Measurements from ENCODE around the gene CT45A6.
"Not testable (repeated sequence)": the region's sequence is repeated elsewhere in the genome, so short reads cannot be mapped to it uniquely, and the experiment has no call there.

- TF ChIP-seq YY1 (IDR thresholded peaks at IDR 0.05; ENCODE audit: insufficient read depth, insufficient read length); SUZ12 (IDR thresholded peaks at IDR 0.05; ENCODE audit: extremely low read depth, insufficient read depth, insufficient read length): not testable (repeated sequence)
These were observed 17.2 kb downstream of the CT45A6 start, which contains the start of gene CT45A5 for GRCh38 chrX:135785403-135785802.

Measured in NT2/D1 (cell line).